Fibroblast of the conjunctiva (primary cell): ENCODE measurements around the gene SEMA4F.
"Not testable (repeated sequence)": the region's sequence is repeated elsewhere in the genome, so short reads cannot be mapped to it uniquely, and the experiment has no call there.

Experiments used
- DNase-seq: peaks from one replicate; pipeline ENCODE4 v3.0.0-alpha.2; 2010; ENCODE audit warnings: low read depth

SEMA4F gene, protein sequence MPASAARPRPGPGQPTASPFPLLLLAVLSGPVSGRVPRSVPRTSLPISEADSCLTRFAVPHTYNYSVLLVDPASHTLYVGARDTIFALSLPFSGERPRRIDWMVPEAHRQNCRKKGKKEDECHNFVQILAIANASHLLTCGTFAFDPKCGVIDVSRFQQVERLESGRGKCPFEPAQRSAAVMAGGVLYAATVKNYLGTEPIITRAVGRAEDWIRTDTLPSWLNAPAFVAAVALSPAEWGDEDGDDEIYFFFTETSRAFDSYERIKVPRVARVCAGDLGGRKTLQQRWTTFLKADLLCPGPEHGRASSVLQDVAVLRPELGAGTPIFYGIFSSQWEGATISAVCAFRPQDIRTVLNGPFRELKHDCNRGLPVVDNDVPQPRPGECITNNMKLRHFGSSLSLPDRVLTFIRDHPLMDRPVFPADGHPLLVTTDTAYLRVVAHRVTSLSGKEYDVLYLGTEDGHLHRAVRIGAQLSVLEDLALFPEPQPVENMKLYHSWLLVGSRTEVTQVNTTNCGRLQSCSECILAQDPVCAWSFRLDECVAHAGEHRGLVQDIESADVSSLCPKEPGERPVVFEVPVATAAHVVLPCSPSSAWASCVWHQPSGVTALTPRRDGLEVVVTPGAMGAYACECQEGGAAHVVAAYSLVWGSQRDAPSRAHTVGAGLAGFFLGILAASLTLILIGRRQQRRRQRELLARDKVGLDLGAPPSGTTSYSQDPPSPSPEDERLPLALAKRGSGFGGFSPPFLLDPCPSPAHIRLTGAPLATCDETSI

DNA sequence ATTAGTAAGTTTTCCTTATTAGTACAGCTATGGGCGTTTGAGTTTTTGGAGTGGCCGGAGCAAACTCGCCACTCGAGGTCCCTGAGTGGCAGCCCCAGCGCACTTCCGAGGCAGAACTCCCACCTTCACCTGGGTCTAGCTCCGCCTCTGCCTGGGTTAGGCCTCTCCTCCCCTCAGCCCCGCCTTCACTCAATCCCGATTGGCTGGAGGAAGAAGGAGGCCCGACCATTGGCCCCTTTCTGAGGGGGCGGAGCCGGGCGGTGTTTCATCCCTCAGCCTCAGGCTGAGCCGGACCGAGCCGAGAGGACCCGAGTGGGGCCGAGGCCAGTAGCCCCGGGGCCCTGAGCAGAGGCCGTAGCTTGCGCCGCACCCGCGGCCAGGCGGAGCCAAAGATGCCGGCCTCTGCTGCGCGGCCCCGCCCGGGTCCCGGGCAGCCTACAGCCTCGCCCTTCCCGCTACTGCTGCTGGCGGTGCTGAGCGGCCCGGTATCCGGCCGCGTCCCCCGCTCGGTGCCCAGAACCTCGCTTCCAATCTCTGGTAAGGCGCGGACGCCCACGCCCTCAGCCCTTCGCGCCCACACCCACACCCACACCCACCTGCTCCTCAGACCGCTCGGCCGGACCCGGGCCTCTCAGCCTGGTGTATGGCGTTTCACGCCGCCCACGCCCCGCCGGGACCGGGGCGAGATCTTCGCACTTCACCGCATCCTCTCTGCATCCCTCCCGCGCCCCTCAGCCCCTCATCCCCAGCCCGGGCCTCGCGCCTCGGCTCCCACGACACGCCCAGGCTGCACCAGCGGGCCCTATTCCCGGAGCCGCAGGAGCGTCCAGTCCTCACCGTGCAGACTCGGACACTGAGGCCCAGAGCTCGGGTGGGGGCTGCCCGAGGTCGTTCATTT, at the start of gene SEMA4F:
SEMA4F (plus strand) TSS at position 263 of the 898 bp plus-strand sequence; CDS start at position 393, 130 bp downstream.
- peak; percentile 88 for DNase-seq

DNA sequence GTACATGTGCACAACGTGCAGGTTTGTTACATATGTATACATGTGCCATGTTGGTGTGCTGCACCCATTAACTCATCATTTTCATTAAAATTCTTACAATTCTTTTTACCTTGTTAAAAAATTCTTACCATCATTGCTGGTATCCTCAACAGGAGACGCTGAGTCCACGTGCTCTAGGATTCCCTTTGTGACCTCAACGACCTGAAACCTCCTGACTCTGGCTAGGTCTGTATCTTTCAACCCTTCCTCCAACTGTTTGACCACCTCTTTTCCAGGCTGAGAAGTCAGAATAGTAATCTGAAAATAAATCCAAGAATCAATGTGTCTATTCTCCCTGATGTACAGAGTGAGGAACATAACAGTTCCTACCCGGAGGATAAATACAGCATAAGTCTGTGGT, 47.1 kb upstream of the SEMA4F start:
- no peak for DNase-seq

DNA sequence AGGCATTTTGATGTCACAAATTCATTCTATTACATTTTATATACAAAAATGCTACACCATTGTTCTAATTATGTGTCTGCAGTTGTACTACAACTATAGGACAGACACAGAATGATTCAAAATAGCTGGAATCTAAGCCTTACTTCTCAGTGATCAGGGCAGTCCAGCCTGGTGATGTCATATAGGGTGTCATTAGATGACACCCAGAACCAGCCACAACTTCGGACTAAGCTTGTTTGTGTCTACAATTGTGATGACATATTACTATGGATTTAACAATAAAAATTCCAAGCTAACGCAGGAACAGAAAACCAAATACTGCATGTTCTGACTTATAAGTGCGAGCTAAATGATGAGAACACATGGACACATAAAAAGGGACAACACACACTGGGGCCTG, 36.9 kb upstream of the SEMA4F start:
- no peak for DNase-seq

DNA sequence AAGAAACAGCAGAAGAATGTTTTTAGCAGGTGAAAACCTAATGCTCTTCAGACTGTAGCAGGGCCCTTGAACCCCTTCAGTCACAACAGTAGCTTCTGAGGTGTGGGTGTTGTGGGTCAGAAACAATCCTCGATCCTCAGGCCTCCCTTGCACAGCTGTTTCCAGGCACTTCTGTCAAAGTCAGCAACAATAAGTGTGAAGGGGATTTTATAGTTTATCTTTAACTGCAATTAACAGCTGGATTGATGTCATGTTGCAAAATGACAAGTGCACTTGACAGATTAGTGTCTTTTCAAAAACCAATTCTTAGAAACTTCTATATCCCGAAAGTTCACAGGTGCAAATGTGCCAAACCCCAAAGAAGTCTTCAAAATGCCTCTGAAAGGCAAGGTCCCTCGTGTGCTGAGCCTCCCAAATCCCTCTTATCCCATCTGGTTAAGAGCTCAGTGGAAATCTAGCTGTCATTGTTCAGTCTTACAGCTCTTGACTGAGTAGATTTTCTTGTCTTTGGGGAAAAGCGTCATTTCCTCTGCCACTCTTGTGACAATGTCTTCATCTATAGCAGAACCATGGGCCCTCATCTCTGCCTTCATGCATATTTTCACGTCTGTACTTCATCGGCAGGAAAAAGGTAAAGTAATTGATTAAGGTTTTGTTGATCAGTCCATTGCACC, 35.5 kb upstream of the SEMA4F start:
- no peak for DNase-seq

DNA sequence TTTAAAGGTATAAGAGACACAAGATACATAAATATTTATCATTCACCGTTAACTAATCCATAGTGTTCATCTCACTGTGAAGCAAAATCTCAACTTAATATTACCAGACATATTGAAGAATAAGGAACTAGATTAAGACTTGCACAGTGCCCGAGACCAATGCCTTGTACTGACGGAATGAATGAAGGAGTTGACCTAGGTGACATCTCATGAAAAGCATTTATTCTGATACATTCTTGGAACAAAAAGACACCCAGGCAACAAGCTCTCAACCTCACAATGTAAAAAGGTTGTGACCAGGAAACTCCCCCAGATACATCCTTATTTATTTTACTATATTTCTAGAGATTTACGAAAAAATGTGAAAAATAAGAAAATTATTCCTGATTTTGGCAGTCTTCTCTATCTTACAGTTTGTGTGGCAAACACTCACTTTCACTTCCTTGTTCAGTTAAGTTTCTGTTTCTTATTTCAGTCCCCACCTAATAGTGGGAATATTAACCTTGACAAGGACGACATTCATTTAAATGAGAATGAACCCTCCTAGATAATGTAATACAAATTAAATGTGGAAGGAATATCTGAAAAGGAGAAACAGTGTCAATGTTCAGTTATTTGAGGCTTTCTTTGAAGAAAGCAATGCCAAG, 34.3 kb upstream of the SEMA4F start:
- DNase-seq = no peak

DNA sequence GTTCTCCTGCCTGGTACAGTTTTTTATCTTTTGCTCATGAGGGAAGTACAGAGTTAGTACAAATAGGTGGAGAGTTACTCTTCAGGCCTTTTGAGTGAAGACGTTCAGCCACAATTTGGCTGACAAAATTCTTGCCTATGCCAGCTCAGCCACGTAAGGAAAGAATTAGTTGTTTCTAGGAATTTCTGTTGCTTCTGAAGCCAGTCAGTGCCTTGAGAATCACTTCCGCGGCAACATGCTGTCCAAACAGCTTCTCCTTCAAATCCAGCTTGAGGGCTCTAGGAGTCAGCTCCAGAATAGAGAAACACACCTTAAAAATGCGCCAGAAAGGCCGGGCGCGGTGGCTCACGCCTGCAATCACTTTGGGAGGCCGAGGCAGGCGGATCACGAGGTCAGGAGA, 33.4 kb upstream of the SEMA4F start:
- DNase-seq = no peak

DNA sequence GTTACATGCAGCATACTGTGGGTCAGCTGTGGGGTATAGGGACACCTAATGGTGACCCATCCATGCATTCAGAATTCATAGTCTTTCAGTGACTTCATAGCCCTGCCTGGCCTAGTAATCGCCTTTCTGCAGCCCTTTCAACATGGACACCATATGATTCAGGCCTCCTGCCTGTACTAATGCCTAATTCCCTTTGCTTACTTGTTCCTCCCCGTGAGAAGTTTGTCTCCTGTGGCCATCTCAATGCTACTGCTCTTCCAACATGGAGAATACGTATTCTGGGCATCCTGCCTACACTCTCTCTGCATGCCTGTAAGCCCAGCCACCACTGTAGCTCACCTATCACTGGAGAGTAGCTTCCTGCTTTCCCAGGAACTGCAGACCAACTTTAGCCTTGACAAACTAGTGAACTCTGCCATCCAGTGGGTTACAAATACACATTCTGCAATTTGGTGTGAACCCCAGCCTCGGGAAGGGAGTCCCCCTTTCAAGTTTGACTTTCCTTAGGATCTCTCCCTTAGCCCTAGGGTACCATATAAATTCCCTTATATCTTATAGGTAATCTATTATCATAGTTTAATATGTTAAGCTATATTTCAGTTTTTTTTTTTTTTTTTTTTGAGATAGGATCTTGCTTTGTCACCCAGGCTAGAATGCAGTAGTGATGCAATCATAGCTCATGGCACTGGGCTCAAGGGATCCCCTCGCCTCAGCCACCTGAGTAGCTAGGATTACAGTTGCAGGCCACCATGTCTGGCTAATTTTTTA, 28.2 kb upstream of the SEMA4F start:
- DNase-seq = no peak

DNA sequence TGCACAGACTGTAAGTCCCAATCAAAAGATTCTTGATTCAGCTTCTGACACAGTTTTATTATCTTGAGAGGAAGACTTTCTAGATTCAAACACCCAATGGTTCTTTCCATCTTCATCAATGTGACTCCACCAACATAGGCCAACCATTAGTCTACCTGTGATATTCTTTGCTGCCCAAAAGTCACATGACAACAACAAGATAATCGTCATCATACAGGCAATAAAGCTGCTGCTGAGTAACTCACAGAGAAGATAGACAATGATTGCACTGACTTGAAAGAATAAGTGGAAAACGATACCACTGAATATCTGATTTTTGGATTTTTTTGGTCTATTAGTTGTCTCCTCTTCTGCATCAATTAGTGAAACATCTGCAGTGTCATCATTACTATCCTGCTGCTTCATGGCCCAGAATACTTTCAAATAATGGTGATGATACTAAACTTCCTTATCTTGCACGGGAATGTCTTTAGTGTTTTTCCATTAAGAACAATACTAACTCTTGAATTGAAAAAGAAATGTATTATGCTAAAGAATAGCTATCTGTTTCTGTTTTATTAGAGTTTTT, 25.4 kb upstream of the SEMA4F start:
- DNase-seq = no peak

DNA sequence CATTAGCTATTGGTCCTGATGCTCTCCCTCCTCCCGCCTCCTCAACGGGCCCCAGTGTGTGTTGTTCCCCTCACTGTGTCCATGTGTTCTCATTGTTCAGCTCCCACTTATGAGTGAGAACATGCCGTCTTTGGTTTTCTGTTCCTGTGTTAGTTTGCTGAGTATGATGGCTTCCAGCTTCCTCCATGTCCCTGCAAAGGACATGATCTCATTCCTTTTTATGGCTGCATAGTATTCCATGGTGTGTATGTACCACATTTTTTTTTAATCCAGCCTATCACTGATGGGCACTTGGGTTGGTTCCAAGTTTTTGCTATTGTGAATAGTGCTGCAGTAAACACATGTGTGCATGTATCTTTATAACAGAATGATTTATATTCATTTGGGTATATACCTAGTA, 23.6 kb upstream of the SEMA4F start:
- DNase-seq = not testable (repeated sequence)

DNA sequence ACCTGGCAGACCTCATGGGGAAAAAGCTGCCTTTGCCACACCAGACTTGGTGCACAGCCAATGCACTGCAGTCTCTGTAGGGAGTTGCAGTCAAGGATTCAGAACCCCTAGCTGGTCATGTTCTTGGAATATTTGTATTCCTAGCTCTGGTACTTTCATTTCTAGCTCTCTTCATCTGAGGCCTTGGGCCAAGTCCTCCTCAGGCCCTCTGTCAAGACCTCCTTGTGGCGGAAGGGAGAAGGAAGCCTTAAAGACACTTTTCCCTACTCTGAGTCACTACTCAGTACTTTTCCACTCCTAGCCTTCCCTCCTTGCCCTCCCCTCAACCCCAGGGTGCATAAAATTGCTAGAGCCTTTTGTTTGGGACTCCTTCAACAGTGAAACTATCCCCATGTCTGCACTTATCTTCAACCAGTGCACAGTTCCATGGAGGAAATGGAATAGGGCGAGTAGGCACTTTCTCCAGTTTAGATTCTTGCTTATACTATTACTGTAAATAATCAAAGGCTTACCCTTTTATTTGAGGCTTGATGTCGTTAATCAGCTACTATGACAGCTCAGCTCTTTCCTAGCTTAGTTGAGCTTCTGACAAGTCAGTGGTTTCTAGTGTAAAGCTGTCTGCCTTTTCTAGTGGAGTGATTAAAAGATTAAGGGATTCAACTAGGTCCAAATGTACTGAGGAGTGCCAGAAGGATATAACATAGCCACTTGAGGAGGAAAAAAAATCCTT, 21.7 kb upstream of the SEMA4F start:
- no peak for DNase-seq

DNA sequence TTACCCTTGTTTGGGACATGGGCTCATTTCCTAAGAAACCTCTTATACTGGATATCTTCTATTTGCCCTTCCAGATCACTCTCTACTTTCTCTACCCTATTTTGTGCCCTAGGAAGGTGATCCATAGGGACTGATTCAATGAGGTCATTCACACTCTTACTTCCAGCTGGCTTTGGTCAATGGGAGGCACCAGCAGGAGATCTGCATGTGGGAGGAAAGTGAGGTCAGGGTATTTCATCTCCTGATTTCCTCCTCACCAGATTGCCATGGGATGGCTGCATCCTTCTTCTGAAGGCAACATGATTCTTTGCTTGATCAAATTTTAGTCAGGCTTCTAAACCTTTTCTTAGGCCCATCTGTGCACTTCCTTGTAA, 21.1 kb upstream of the SEMA4F start:
- no peak for DNase-seq

DNA sequence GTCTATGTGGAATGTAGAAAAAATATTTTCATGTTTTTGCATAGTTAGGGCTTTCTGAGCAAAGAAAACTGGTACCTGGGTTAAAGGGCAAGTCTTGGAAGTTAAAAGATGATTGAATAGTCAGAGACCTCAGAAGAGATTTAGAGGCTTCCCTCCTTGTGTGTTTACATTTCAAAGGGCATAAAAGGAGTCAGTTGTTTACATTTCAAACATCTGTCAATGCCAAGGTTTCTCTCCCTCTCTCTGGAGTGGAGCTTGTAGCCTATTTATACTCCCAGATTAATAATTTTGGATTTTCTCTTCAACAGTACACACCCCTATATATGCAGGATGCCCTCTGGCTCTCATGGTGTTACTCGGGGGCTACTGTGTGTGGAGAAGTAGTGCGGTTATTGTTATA, 14.5 kb upstream of the SEMA4F start:
- DNase-seq = no peak

DNA sequence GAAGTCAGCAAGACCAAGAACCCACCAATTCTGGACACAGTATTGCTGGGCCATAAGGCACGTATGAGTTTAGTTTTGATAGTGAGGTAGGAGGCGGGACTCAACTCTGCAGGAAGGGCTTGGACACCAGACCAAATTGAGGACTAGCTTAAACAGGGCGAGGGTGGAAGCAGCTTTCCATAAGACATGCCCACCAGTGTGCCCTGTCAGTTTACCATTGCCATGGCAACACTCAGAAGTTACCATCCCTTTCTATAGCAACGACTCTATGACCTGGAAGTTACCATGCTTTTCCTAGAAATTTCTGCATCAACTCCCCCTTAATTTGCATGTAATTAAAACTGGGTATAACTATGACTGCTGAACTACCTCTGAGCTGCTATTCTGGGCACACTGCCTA, 8.7 kb upstream of the SEMA4F start:
- DNase-seq = no peak

DNA sequence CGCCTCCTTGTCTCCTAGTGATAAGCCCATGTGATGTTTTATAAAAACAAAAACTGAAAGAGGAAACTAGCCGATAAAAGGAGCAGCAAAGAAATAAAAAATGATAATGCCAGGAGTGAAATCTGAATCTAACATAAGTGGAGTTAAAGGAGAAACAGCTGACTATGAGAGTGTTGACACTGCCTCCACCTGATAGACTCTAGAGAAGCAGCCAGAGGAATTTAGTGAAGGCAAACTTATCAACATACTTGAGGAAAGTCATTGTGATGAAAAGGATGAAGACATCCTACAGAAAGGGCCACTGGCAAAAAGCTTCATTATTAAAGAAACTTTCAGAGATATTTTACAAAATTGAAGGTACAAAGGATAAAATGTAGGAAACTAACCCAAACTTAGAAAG, 7.8 kb upstream of the SEMA4F start:
- DNase-seq = no peak

DNA sequence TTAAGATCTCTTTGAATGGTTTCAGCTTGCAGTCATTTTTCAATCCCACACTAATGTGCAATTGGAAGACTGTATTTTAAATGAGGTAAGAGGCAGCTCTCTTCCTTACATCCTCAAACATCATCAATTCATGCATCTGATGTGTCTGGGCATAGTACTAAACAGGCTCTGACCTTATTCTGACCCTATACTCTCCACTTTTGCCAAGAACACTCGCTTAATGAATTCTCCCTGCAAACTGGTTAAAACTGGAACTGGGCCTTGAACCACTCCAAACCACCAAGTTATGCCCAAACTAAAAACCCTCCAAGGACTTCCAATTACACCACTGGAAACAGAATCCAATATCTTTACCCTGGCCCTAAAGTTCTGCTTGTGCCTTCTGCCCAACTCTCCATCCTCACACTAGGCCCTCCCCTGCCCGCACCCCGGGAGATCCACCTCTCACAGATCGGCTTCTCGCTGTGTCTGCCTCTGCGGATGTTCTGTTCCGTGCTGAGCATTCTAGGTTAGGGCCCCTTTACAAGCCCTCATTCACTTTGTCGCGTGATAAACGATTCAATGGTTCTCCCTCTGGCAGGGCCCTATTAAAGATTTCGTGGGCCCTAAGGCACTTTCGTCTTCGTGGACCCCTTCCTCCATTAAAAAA, 7.1 kb upstream of the SEMA4F start:
- no peak for DNase-seq

DNA sequence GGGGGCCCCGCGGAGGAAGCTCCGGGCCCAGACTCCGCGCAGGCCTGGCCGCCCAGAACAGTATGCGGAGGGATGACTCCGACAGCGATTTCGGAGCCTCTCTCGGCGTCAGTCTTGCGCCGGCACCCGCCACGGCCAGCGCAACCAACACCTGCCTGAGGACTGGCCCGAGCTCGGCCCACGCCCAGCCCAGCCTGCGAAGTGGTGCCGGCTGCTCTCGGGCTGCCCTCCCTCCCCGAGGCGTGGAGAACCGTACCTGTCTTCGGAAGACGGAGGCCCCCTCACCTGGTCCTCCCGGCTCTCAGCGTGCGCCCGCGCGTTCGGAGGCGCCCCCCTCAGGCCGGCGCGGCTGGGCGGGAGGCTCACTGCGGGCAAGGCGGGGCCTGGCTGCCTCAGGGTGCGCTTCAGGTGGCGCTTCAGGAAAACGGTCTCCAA, 6.0 kb upstream of the SEMA4F start, which contains the start of gene M1AP:
M1AP (minus strand) TSS at position 322 of the 435 bp plus-strand sequence. CDS start 8,055 bp downstream, outside the sequence.
- no peak for DNase-seq

DNA sequence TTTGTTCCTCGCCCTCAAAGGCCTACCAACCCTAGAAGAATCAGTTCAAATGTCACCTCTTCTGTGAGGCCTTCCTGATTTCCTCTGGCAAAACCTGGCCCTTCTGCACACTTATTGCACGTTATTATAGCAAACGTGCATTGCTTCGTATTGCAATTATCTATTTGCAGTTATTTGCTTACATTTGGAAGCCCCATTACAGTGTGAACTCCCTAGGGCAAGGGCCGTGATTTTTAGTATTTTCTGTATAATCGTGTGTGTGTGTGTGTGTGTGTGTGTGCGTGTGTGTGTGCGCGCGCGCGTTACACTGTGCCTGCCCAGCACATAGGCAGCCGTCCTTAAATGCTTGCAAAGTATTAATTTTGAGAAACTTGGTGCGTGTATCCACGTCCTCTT, 460 bp upstream of the SEMA4F start:
- no peak for DNase-seq

DNA sequence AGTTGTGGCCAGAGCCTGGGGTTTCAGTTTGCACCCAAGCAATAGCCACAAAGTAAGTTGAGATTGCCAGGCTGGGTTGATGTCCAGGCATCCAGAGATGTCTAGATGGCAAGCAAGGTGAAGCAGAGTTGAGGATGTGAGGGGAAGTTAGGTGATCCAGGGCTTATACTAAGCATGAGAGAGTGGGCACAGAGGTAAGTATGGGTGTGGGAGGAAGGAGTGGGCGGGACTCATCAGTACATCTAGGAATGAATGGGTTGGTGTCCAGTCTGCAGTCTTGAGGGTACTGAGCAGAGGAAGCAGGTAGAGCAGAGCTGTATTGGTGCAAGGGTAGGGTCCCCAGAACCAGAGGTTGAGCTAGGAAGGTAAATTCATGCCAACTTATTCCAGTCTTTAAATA, 1.5 kb downstream of the SEMA4F start:
- no peak for DNase-seq

DNA sequence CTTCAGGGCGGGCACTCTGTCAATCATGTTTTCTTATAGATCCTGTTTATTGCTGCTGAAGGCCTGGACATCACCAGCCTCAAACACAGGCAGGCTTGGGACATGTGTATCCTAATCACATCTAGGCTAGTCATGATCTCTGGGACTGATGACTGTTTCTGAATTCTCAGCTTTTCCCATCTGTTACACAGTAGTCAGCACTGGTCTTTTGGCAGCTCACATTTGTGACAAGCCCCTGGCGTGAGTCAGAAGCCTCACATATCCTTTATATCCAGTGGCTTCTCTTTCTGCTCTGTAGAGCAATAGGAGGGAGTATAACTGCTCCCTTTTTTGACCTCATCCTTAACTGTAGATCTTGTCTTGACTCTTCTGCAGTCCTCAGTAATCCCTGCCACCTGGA, 4.5 kb downstream of the SEMA4F start:
- peak; percentile 27 for DNase-seq
